Heart left ventricle (tissue), 16 donors: Measurements from ENCODE around the gene PRLH. TPM values are rescaled to one million over a fixed set of nuclear protein-coding genes. Genes with fewer than 3 reads are reported as not detected.

Experiments
- ATAC-seq, 4 donors: fragments of 200-7000 bp; cut with Tn5 transposase; one replicate each; pipeline ENCODE4 v1.9.1; 2020 to 2022; ENCODE audit warnings: moderate library complexity in 4 of 4, mild to moderate bottlenecking in 3 of 4, moderate number of reproducible peaks in 1 of 4
- DNase-seq, 5 donors: peaks; one replicate each; pipeline ENCODE4 v3.0.0-alpha.2; 2020
- H3K27ac ChIP-seq, 12 donors: fragments of 200-600 bp; sonication (generic) in 4 of 12; one replicate each; pipeline versions ENCODE4 v1.5.0 to v1.8.0; 2016 to 2022; ENCODE audit warnings: mild to moderate bottlenecking in 2 of 12
- H3K27me3 ChIP-seq, 9 donors: fragments of 200-600 bp; sonication (generic) in 2 of 9; one replicate each; pipeline versions ENCODE4 v1.5.1 to v1.8.0; 2016 to 2022; ENCODE audit warnings: mild to moderate bottlenecking in 3 of 9
- H3K36me3 ChIP-seq, 9 donors: fragments of 200-600 bp; sonication (generic) in 2 of 9; one replicate each; pipeline versions ENCODE4 v1.5.0 to v1.8.0; 2018 to 2022; ENCODE audit warnings: mild to moderate bottlenecking in 2 of 9
- H3K4me1 ChIP-seq, 12 donors: fragments of 200-600 bp; sonication (generic) in 4 of 12; one replicate each; pipeline versions ENCODE4 v1.5.0 to v1.8.0; 2016 to 2022; ENCODE audit warnings: mild to moderate bottlenecking in 3 of 12
- H3K4me3 ChIP-seq, 12 donors: fragments of 200-600 bp; sonication (generic) in 4 of 12; one replicate each; pipeline versions ENCODE4 v1.5.0 to v1.8.0; 2017 to 2022; ENCODE audit warnings: mild to moderate bottlenecking in 9 of 12, moderate library complexity in 4 of 12
- H3K9me3 ChIP-seq, 12 donors: fragments of 200-600 bp; sonication (generic) in 4 of 12; one replicate each; pipeline versions ENCODE4 v1.5.0 to v1.8.0; 2016 to 2022; ENCODE audit warnings: mild to moderate bottlenecking in 1 of 12
- POLR2A ChIP-seq, 2 donors: fragments of 450-650 bp; IDR thresholded peaks; one replicate each; pipeline ENCODE4 v1.6.1; 2017; ENCODE audit warnings: antibody characterized with exemption in 2 of 2, mild to moderate bottlenecking in 2 of 2, moderate library complexity in 2 of 2
- WGBS, 4 donors: extraction: QIAGEN DNeasy Blood & Tissue Kit in 2 of 4; methylation state at CpG; one replicate each; pipeline versions ENCODE4 v1.1.5 to v1.1.7; 2013 to 2018; 5-methylcytosine and 5-hydroxymethylcytosine counted together
- intact Hi-C, 10 donors: fragments of 100-400 bp; cut with DNase I; formaldehyde crosslinking; loops; one replicate each; pipeline versions ENCODE4 v1.11.1 to v1.14.2; 2022
- polyA plus RNA-seq, 2 donors: library from polyadenylated mRNA; stranded (reverse); fragments of 200-250 nt; gene quantifications; one replicate each; pipeline ENCODE4 v1.2.3, GENCODE V29; 2013
- total RNA-seq, 9 donors: library from RNA; depleted of rRNA in 2 of 9; stranded (reverse); fragments of >200 nt in 2 of 9; fragmentation: NEBNext Ultra II Directional in 3 of 9; extraction: Animal tissue kit (Norgen Biotek cat#: 25700) in 3 of 9; gene quantifications; one replicate each; pipeline versions ENCODE4 v1.1.0 to v1.2.4, GENCODE V29; 2016 to 2023
- TF ChIP-seq, protein P1 (sequence below), 12 donors: fragments of 200-600 bp; sonication (generic) in 4 of 12; IDR thresholded peaks; one replicate each; pipeline versions ENCODE4 v1.5.0 to v1.8.0; 2018 to 2022; ENCODE audit warnings: antibody characterized with exemption in 12 of 12, mild to moderate bottlenecking in 5 of 12
- donor health status: ischemic (EF 13 %, LVEDD 7.1; RV severe dilation, severe dysfunction).
- donor health status: healthy with polysubstance abuse.
- donor health status: DM: no; HTN: yes; CAD: no.
- donor health status: DM: no; HTN: no; CAD: no.
- donor health status: ischemic (EF 25% LVEDD 6.9; RV normal size, moderate dysfunction).
- donor health status: ischemic (EF 25% LVEDD 5.7; RV mildly dilated, moderate dysfunction).
- donor health status: healthy.
- donor health status: DM: yes; HTN: yes; CAD: no.
- donor health status: ischemic (EF 35%, LVEDD 5.7; RV mildly dilated, moderate dysfunction).
- donor health status: nonischemic (EF 11% LVEDD 7.7; RV severe dilation, severe dysfunction).
- donor health status: DM: yes; HTN: yes; CAD: no.
- donor health status: PGD.
- donor health status: ischemic (EF 29% LVEDD 5.4; RV normal size, mild dysfunction).
- donor health status: nonischemic (EF 23%, LVEDD 6.1; RV moderate dilation, normal function).

Gene PRLH
- total and polyA plus RNA-seq, 11 donors, result not detected

DNA sequence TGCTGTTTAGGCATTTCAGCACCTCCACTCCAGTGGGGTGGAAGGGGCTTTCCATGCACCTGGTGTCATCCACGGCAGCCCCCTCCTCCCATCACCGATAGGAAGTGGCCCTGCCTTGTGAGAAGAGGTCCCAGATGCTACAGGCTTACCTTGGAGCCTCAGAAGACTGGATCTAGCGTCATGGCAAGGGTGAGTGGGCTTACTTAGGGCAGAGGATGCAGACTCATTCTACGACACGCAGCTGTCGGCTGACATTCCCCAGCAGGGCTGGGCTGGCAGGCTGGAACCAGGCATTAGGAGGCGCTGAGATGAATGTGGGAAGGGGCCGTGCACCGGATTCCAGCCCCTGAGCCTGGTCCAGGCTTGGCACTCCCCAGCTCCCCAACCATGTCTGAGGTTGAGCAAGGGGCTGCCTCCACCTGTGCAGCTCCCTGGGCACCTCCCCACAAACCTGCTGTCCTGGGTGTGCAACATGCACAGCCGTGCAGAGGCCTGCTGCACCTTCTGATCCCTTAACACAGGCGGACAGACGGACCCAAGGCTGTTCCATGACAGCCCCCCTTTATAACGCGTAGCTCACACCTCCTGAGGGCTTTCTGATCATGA lies 1.7 kb upstream of the PRLH start:
- H3K27me3 ChIP-seq, result peaks cover 0 to 14% (median 0%) of the 10 kb centered on the region in 9 donors
- H3K4me3 ChIP-seq, result no peak overlapping the region
- TF ChIP-seq, protein P1, sequence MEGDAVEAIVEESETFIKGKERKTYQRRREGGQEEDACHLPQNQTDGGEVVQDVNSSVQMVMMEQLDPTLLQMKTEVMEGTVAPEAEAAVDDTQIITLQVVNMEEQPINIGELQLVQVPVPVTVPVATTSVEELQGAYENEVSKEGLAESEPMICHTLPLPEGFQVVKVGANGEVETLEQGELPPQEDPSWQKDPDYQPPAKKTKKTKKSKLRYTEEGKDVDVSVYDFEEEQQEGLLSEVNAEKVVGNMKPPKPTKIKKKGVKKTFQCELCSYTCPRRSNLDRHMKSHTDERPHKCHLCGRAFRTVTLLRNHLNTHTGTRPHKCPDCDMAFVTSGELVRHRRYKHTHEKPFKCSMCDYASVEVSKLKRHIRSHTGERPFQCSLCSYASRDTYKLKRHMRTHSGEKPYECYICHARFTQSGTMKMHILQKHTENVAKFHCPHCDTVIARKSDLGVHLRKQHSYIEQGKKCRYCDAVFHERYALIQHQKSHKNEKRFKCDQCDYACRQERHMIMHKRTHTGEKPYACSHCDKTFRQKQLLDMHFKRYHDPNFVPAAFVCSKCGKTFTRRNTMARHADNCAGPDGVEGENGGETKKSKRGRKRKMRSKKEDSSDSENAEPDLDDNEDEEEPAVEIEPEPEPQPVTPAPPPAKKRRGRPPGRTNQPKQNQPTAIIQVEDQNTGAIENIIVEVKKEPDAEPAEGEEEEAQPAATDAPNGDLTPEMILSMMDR (IDR thresholded peaks at IDR 0.05), result no peak
- no peak for TF ChIP-seq POLR2A (IDR thresholded peaks at IDR 0.05)
- intact Hi-C loops, result loop anchor here in 1 of 10 donors (10.0 kb wide), 1 partner anchor 470 kb away; no protein-coding TSS in a partner anchor
- H3K27ac ChIP-seq, result no peak overlapping the region
- H3K4me1 ChIP-seq, result no peaks in the 10 kb centered on the region
- DNase-seq (peak in 1 of 5 donors; percentile 21), ATAC-seq (no peak)
- H3K9me3 ChIP-seq, result no peaks in the 10 kb centered on the region
- no peaks in the 10 kb centered on the region for H3K36me3 ChIP-seq
- WGBS, 4 donors, result 62 to 72% (median 69%) methylated on average over 11 to 14 of the region's 14 CpGs

DNA sequence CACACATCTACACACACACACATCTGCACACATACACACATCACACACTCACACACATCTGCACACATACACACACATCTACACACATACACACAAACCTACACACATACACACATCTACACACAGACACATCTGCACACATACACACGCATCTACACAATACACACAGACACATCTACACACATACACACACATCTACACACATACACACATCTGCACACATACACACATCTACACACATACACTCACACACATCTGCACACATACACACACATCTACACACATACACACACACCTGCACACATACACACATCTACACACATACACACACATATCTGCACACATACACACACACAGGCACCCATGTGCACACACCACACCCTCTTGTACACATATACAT lies 400 bp upstream of the PRLH start:
- no peaks in the 10 kb centered on the region for H3K4me1 ChIP-seq
- TF ChIP-seq POLR2A (IDR thresholded peaks at IDR 0.05), result no peak
- TF ChIP-seq, protein P1 (IDR thresholded peaks at IDR 0.05), result no peak
- DNase-seq (no peak), ATAC-seq (no peak)
- WGBS, 4 donors, result 92 to 98% (median 96%) methylated on average over 1 of the region's 1 CpG
- no peak overlapping the region for H3K27ac ChIP-seq
- H3K27me3 ChIP-seq, result peaks cover 0 to 14% (median 0%) of the 10 kb centered on the region in 9 donors
- no peaks in the 10 kb centered on the region for H3K9me3 ChIP-seq
- no peak overlapping the region for H3K4me3 ChIP-seq
- no peaks in the 10 kb centered on the region for H3K36me3 ChIP-seq
- intact Hi-C loops, result loop anchor here in 1 of 10 donors (10.0 kb wide), 1 partner anchor 471 kb away; no protein-coding TSS in a partner anchor

DNA sequence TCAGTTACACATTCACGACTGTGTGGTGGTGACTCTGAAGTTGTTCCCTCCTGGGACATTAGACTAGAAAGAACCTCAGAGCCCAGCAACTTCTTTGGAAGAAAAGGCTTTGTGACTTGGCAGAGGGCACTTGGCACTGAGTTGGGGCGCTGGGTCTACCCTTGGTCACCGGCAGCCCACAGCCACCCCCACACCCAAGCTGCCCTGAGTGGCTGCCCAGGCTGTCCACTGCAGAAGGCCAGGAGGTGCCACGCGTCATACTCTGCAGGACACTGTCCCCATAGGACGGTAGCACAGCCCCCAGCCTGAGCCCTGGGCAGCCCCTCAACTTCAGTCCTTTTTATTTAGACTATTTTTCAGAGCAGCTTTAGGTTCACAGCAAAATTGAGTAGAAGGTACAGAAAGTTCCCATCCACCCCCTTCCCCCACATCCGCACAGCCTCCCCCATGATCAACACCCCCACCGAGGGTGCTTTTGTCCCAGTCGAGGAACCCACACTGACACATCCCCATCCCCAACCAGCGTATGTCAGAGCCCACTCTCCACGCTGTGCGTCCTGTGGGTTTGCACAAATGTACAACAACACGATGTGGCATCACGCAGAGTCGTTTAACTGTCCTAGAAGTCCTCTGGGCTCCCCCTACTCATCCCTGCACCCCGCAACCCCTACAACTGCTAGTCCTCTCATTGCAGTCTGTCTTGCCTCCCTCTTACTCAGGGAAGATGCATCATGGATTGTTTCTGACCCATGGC lies 1.1 kb downstream of the PRLH start:
- TF ChIP-seq POLR2A (IDR thresholded peaks at IDR 0.05), result no peak
- TF ChIP-seq, protein P1 (IDR thresholded peaks at IDR 0.05), result no peak
- intact Hi-C loops, result loop anchor here in 1 of 10 donors (10.0 kb wide), 1 partner anchor 473 kb away; no protein-coding TSS in a partner anchor
- peaks cover 0 to 11% (median 9%) of the 10 kb centered on the region in 12 donors for H3K4me1 ChIP-seq
- ATAC-seq (no peak), DNase-seq (peak in 1 of 5 donors; percentile 8)
- no peaks in the 10 kb centered on the region for H3K36me3 ChIP-seq
- no peak overlapping the region for H3K27ac ChIP-seq
- no peak overlapping the region for H3K4me3 ChIP-seq
- 82 to 90% (median 86%) methylated on average over 16 of the region's 16 CpGs for WGBS, 4 donors
- H3K27me3 ChIP-seq, result peaks cover 0 to 14% (median 0%) of the 10 kb centered on the region in 9 donors
- no peaks in the 10 kb centered on the region for H3K9me3 ChIP-seq

DNA sequence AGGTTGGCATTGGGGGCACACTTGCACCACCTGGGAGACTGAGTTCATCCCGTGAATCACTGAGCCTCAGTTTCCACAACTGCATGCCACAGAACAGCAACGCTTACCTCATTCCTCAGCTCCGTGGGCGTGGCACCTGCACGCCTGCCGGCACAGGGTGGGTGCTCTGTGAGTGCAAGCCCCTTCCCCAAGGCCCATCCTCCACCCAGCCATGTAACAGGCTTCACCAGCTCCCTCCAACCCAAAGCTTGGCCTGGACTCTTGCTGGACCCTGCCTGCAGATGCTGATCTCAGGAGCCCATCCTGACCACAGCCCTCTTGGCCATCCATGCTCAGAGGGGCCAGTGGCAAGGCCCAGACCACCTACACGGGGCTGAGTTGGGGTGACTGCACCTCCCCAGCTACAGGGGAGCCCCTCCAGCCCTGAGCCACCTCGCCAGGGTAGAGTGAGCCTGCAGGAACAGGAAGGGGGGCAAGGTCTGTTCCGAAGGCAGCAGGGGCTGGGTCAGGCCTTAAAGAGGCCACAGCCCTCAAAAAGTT lies 1.8 kb downstream of the PRLH start:
- intact Hi-C loops, result loop anchor here in 1 of 10 donors (10.0 kb wide), 1 partner anchor 473 kb away; no protein-coding TSS in a partner anchor
- Histone ChIP-seq H3K36me3 (no peaks in the 10 kb centered on the region), H3K27me3 (peaks cover 0 to 14% (median 0%) of the 10 kb centered on the region in 9 donors), H3K9me3 (no peaks in the 10 kb centered on the region), H3K27ac (no peak overlapping the region), H3K4me1 (peaks cover 0 to 15% (median 12%) of the 10 kb centered on the region in 12 donors), H3K4me3 (no peak overlapping the region)
- DNase-seq, result peak in 1 of 5 donors; percentile 21
- no peak for ATAC-seq
- WGBS, 4 donors, result 77 to 88% (median 85%) methylated on average over 8 to 9 of the region's 9 CpGs
- TF ChIP-seq, protein P1 (IDR thresholded peaks at IDR 0.05), result no peak
- no peak for TF ChIP-seq POLR2A (IDR thresholded peaks at IDR 0.05)
